ENCODE results near the gene ABCC11. TPM values are rescaled to one million over a fixed set of nuclear protein-coding genes. Genes with fewer than 3 reads are reported as not detected.

Gene ABCC11
- total and polyA plus RNA-seq, 2 of the 13 experiments (the other 11 are each of a cell fraction or from before 2014, with no cell fraction given): 1.0 to 1.4 TPM

DNA sequence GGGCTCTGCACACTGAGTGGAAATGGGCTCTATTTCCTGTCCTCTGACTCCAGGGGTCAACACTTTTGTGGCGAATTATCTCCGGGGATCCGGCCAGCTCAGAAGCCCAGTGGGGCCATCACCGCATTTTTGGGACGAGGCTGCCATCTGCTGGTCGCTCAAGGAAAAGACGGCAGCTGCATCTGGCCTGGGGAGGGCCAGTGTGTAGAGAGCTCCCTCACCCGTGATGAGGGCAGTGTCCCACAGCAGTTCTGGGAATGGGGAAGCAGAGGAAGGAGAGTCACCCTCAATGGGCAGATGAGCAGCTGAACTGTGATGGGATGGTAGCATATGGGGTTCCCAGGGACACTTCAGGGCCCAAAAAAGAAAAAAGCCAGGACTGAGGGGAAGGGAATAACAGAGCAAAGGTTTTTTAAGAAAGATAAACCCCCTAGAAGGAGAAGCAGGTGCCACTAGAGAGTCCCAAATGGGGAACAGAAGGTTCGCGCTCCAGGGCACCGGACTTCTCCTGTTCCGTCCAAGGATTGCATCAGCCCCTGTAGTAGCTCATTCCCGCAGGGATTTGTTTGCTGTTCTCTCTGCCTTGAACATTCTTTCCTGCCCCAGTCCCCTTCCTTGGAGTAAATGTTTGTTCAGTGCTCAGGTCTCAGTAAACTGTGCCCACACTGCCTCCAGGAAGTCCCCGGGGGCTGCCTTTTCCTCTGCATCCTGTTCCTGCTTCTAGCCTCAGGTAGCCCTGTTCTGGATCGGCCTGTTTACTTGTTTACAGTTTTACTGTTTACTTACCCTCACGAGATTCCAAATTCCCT lies 82.2 kb downstream of the ABCC11 start (continued):
- TF ChIP-seq ZNF546 (CRISPR knock-in tag; conservative IDR thresholded peaks at IDR 0.05) (no peak), ZNF569 (CRISPR knock-in tag; IDR thresholded peaks at IDR 0.05; ENCODE audit: borderline replicate concordance) (0 out of 2 replicates have a peak, but pooled peaks have one; percentile 37), ELF1 (CRISPR knock-in tag; IDR thresholded peaks at IDR 0.05) (peak; percentile 25; the same call in 1 of the 2 replicates), HMG20A (CRISPR knock-in tag; IDR thresholded peaks at IDR 0.05; ENCODE audit: borderline replicate concordance) (peak; percentile 83), GABPB1 (CRISPR knock-in tag; IDR thresholded peaks at IDR 0.05) (peak; percentile 53), NFE2L1 (CRISPR knock-in tag; IDR thresholded peaks at IDR 0.05; ENCODE audit: borderline replicate concordance) (no peak), ISL2 (CRISPR knock-in tag; IDR thresholded peaks at IDR 0.05) (0 out of 2 replicates have a peak, but pooled peaks have one; percentile 12), RXRB (CRISPR knock-in tag; IDR thresholded peaks at IDR 0.05; ENCODE audit: borderline replicate concordance) (peak; percentile 48; the same call in 1 of the 2 replicates), MXD1 (CRISPR knock-in tag; IDR thresholded peaks at IDR 0.05) (no peak), ZNF121 (CRISPR knock-in tag; IDR thresholded peaks at IDR 0.05) (peak; percentile 94), MYNN (CRISPR knock-in tag; IDR thresholded peaks at IDR 0.05; ENCODE audit: low read depth) (no peak), KLF11 (CRISPR knock-in tag; IDR thresholded peaks at IDR 0.05) (no peak), ZFYVE20 (CRISPR knock-in tag; IDR thresholded peaks at IDR 0.05; ENCODE audit: borderline replicate concordance, low read depth) (no peak), RXRA (CRISPR knock-in tag; IDR thresholded peaks at IDR 0.05) (peak; percentile 21), ATAD3A (CRISPR knock-in tag; IDR thresholded peaks at IDR 0.05) (no peak), HOXD1 (CRISPR knock-in tag; IDR thresholded peaks at IDR 0.05) (no peak), ZMYM4 (CRISPR knock-in tag; IDR thresholded peaks at IDR 0.05) (peak; percentile 84), ZNF274 (CRISPR knock-in tag; IDR thresholded peaks at IDR 0.05) (no peak), ZNF557 (CRISPR knock-in tag; IDR thresholded peaks at IDR 0.05) (no peak), THRA (CRISPR knock-in tag; IDR thresholded peaks at IDR 0.05; ENCODE audit: borderline replicate concordance) (peak; percentile 30; the same call in 1 of the 2 replicates), ZFAT (CRISPR knock-in tag; conservative IDR thresholded peaks at IDR 0.05) (no peak), FOSL2 (CRISPR knock-in tag; IDR thresholded peaks at IDR 0.05) (peak; percentile 41; the same call in 1 of the 2 replicates), SUZ12 (IDR thresholded peaks at IDR 0.05; ENCODE audit: low read depth, low read length) (no peak), ZNF33B (CRISPR knock-in tag; IDR thresholded peaks at IDR 0.05) (no peak), ZNF691 (CRISPR knock-in tag; IDR thresholded peaks at IDR 0.05; ENCODE audit: borderline replicate concordance, low read depth) (peak; percentile 99), DMTF1 (CRISPR knock-in tag; IDR thresholded peaks at IDR 0.05) (no peak), GPN1 (CRISPR knock-in tag; IDR thresholded peaks at IDR 0.05; ENCODE audit: borderline replicate concordance) (no peak)

Data from HepG2 (cell line).